ENCODE results near the gene SELENOO.

SELENOO gene

GRCh38 chr22:50206599-50206998, 5.8 kb downstream of the SELENOO start:
- ChIA-PET POLR2A (no interaction called here), CTCF (interaction anchor here (0.7 to 2.1 kb wide), 8 partner anchors 14 to 141 kb away, joined by 3 to 13 read pairs (median 4); no protein-coding TSS in a partner anchor)
- no peak for DNase-seq (ENCODE audit: extremely low spot score)
- peak; percentile 25 for TF ChIP-seq CTCF (IDR thresholded peaks at IDR 0.05; ENCODE audit: control extremely low read depth, extremely low read depth, low read depth, missing control alignments)

- TF ChIP-seq CTCF (IDR thresholded peaks at IDR 0.05; ENCODE audit: control extremely low read depth, extremely low read depth, low read depth, missing control alignments), result no peak
- POLR2A ChIA-PET, result no interaction called here
- CTCF ChIA-PET, result interaction anchor here (1.0 to 2.1 kb wide), 6 partner anchors 16 to 440 kb away, joined by 3 to 23 read pairs (median 4); no protein-coding TSS in a partner anchor
- DNase-seq (ENCODE audit: extremely low spot score), result no peak
These were observed 6.8 kb downstream of the SELENOO start for GRCh38 chr22:50207383-50208140.

- TF ChIP-seq CTCF (IDR thresholded peaks at IDR 0.05; ENCODE audit: control extremely low read depth, extremely low read depth, low read depth, missing control alignments), result no peak
- ChIA-PET POLR2A (no interaction called here), CTCF (interaction anchor here (0.7 to 1.9 kb wide), 7 partner anchors 13 to 441 kb away, joined by 3 to 23 read pairs (median 4); no protein-coding TSS in a partner anchor)
- no peak for DNase-seq (ENCODE audit: extremely low spot score)
These were observed 7.7 kb downstream of the SELENOO start for GRCh38 chr22:50208430-50208938.

- TF ChIP-seq CTCF (IDR thresholded peaks at IDR 0.05; ENCODE audit: control extremely low read depth, extremely low read depth, low read depth, missing control alignments), result no peak
- ChIA-PET POLR2A (no interaction called here), CTCF (interaction anchor here (0.7 to 1.9 kb wide), 6 partner anchors 12 to 441 kb away, joined by 3 to 23 read pairs (median 5); no protein-coding TSS in a partner anchor)
- DNase-seq (ENCODE audit: extremely low spot score), result no peak
These were observed 8.4 kb downstream of the SELENOO start for GRCh38 chr22:50208939-50209892.

- peak; percentile 88 for TF ChIP-seq CTCF (IDR thresholded peaks at IDR 0.05; ENCODE audit: control extremely low read depth, extremely low read depth, low read depth, missing control alignments)
- CTCF ChIA-PET, result interaction anchor here (1.8 kb wide), 1 partner anchor 60 kb away, joined by 21 read pairs; no protein-coding TSS in a partner anchor
- DNase-seq (ENCODE audit: extremely low spot score), result peak; percentile 86
- POLR2A ChIA-PET, result no interaction called here
These were observed 9.1 kb downstream of the SELENOO start for GRCh38 chr22:50209893-50210292.
